ENCODE data around the gene CRISPLD2.

The CRISPLD2 gene

GRCh38 chr16:84919269-84919668, 99.5 kb downstream of the CRISPLD2 start:
- no peak for DNase-seq

- DNase-seq, result no peak
These were observed 99.9 kb downstream of the CRISPLD2 start for GRCh38 chr16:84919708-84920107.

GRCh38 chr16:84920333-84920732, 100.5 kb downstream of the CRISPLD2 start:
- no peak for DNase-seq

- no peak for DNase-seq
These were observed 102.8 kb downstream of the CRISPLD2 start for GRCh38 chr16:84922351-84923120.

- no peak for DNase-seq
These were observed 104.7 kb downstream of the CRISPLD2 start for GRCh38 chr16:84924331-84925091.

- DNase-seq, result peak; percentile 64
These were observed 105.4 kb downstream of the CRISPLD2 start for GRCh38 chr16:84925092-84925772.

GRCh38 chr16:84925773-84926372, 106.1 kb downstream of the CRISPLD2 start:
- DNase-seq, result no peak

- no peak for DNase-seq
These were observed 106.7 kb downstream of the CRISPLD2 start for GRCh38 chr16:84926462-84926861.

GRCh38 chr16:84927621-84928591, 108.1 kb downstream of the CRISPLD2 start:
- DNase-seq, result no peak

GRCh38 chr16:84928679-84929420, 109.1 kb downstream of the CRISPLD2 start:
- DNase-seq, result no peak

- no peak for DNase-seq
These were observed 109.9 kb downstream of the CRISPLD2 start for GRCh38 chr16:84929421-84930297.

- DNase-seq, result no peak
These were observed 110.7 kb downstream of the CRISPLD2 start for GRCh38 chr16:84930298-84931106.

- DNase-seq, result no peak
These were observed 111.3 kb downstream of the CRISPLD2 start for GRCh38 chr16:84931107-84931494.

GRCh38 chr16:84931506-84931905, 111.7 kb downstream of the CRISPLD2 start:
- no peak for DNase-seq

- DNase-seq, result no peak
These were observed 112.9 kb downstream of the CRISPLD2 start for GRCh38 chr16:84932681-84933080.

- no peak for DNase-seq
These were observed 114.2 kb downstream of the CRISPLD2 start for GRCh38 chr16:84933774-84934631.

- no peak for DNase-seq
These were observed 117.6 kb downstream of the CRISPLD2 start for GRCh38 chr16:84937196-84938005.
